HCEC 1CT (cell line): ENCODE results near the gene S100A9.
"Not testable (repeated sequence)": the region's sequence is repeated elsewhere in the genome, so short reads cannot be mapped to it uniquely, and the experiment has no call there.

Experiments
- DNase-seq: peaks from one replicate; pipeline ENCODE4 v3.0.0-alpha.2; 2017

Gene S100A9

DNA sequence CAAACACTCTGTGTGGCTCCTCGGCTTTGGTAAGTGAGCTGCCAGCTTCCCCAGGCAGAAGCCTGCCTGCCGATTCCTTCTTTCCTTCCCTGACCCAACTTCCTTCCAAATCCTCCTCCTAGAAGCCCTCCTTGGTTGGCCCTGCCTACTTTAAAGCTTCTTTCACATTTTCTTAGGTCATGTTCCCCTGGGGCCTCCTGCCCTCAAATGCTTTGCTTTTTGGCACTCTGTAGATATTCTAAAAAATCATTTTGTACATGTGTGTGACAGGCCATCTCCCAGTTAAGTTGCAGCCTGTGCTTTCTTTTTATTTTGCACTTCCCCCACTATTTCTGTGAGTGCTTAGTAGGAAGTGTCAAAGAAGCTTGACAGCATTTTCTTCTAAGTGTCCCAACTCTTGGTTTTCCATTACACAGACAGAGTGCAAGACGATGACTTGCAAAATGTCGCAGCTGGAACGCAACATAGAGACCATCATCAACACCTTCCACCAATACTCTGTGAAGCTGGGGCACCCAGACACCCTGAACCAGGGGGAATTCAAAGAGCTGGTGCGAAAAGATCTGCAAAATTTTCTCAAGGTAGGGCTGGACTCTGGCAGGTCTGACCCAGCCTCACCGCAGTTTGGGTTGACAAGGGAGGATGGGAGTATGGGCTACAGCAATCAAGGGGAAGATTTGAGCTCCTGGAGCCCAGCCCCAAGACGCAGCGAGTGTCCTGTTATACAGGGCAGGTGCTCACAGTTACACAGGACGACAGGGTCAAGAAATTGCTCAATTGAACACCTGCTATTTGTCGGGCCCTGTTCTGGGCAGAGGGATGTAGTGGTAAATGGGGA is at the start of gene S100A9:
Gene S100A9 (plus strand): TSS at position 2 of the 838 bp plus-strand sequence. CDS start 430 bp downstream, at position 432.
- no peak for DNase-seq

DNA sequence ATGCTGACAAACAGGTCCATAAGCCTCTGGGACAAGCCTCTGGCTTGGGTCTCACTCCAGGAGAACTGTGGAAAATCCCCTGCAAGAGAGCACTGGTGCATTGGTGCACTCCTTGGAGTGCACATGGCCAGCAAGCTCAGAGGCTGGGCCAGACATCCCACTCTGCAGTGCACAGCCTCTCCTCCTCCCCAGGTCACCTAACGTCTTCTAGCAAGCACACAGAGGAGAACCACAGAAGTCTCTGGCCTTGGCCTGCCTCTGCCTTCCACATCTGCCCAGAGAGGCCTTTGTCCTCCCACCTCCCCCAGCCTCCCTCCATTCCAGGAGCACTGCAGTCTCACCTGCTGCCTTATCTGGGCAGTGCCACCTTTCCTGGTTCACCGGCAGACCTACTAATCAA is 49.1 kb upstream of the S100A9 start:
- no peak for DNase-seq

DNA sequence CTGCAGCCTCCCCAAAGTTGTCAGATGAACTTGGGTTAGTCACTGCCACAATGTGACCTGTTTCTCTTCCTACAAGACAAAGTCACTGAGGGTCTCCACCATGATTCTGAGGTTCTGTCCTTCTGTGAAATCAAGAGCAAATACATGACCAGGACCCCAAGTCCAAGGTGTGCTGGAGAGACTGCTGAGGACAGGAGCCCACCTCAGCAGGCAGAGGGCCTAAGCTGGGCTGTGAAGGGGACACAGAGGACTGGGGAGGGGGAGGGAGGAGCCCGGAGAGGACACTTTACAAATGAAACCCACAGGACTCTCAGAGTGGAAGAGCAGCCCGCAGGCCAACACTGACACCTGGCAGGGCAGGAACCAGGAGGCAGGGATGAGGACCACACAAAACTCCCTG is 48.2 kb upstream of the S100A9 start:
- no peak for DNase-seq

- no peak for DNase-seq
Measured at GRCh38 chr1:153310526-153310925, 47.1 kb upstream of the S100A9 start.

DNA sequence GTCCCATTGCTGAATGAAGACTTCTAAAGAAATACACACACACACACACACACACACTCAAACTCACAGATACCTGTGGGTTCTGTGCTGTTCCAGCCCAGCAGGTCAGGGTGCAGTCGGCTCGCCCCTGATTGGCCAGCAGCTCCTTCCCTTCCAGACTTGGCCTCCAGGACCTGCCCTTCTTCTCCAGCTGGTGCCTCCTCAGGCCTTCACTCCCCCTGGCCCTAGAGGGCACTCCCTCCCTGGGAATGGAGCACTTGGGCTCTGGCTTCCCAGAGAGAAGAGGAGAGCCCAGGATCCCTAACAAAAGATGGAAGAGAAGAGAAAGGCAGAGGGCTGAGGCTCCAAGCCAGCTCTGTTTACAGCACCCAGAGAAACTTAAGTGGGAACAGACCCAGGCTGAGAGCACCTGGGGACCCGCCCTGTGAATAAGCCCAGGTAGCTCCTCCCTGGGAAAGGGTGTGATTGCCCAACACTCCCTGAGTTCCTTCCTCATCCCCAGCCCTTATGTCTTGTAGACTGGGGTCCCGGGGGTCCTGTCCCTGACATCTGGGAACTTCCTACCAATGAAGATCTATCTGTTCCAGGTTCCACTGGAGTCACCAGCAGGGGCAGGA is 45.0 kb upstream of the S100A9 start, which contains the start of gene PGLYRP3:
Gene PGLYRP3 (minus strand): TSS at position 383 of the 617 bp plus-strand sequence. CDS start 2,287 bp downstream, outside the sequence.
- DNase-seq, result no peak

- DNase-seq, result no peak
Measured at GRCh38 chr1:153313288-153313687, 44.4 kb upstream of the S100A9 start.

DNA sequence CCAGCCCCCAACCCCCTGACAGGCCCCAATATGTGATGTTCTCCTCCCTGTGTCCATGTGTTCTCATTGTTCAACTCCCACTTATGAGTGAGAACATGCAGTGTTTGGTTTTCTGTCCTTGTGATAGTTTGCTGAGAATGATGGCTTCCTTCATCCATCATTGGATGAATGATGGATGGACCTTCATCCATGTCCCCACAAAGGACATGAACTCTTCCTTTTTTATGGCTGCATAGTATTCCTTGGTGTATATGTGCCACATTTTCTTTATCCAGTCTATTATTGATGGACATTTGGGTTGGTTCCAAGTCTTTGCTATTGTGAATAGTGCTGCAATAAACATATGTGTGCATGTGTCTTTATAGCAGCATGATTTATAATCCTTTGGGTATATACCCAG is 43.3 kb upstream of the S100A9 start:
- DNase-seq, result not testable (repeated sequence)

- not testable (repeated sequence) for DNase-seq
Measured at GRCh38 chr1:153316013-153316412, 41.6 kb upstream of the S100A9 start.

- DNase-seq, result not testable (repeated sequence)
Measured at GRCh38 chr1:153318145-153318544, 39.5 kb upstream of the S100A9 start.

DNA sequence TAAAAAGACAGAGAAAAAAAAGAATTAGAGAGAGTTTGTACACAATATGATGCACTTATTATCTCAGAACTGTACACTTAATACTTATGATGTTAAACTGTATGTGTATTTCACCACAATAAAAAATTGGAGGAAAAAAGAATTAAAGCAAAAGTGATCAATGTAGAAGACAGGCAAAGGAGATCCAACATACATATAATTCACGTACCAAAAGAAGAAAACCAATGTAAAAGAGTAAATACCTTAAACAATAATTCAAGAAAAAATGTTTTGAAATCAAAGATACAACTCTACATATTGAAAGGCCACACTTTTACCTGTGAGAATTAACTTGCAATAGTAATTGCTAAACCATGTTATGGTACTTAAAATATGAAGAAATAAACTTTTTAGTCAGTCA is 35.1 kb upstream of the S100A9 start:
- DNase-seq, result no peak

DNA sequence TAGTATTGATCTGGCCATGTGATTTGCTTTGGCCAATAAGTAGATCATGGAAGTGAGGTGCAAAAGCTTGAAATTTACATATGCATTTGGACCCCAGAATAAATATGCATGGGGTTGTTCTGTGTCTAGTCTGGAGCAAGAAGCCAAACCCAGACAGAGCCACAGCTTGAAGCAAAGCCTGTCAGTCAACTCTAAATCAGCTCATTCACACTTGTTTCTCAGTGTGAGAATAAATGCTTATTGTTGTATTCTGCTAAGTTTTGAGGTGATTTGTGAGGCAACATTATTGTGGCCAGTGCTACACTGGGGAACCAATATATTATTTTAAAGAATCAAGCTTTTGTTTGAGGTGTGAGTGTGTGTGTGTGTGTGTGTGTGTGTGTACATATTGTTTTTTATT is 32.7 kb upstream of the S100A9 start:
- DNase-seq, result no peak

DNA sequence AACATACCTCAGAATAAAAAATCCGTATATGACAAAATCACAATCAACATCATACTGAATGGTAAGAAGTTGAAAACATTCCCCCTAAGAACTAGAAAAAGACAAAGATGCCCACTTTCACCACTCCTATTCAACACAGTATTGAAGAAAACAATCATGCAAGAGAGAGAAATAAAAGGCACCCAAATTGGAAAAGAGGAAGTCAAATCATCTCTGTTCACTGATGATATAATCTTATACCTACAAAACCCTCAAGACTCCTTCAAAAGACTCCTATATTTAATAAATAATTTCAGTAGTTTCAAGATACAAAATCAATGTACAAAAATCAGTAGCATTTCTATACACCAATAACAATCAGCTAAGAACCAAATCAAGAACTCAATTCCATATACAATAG is 23.8 kb upstream of the S100A9 start:
- DNase-seq, result no peak

- DNase-seq, result no peak
Measured at GRCh38 chr1:153336650-153337049, 21.0 kb upstream of the S100A9 start.

DNA sequence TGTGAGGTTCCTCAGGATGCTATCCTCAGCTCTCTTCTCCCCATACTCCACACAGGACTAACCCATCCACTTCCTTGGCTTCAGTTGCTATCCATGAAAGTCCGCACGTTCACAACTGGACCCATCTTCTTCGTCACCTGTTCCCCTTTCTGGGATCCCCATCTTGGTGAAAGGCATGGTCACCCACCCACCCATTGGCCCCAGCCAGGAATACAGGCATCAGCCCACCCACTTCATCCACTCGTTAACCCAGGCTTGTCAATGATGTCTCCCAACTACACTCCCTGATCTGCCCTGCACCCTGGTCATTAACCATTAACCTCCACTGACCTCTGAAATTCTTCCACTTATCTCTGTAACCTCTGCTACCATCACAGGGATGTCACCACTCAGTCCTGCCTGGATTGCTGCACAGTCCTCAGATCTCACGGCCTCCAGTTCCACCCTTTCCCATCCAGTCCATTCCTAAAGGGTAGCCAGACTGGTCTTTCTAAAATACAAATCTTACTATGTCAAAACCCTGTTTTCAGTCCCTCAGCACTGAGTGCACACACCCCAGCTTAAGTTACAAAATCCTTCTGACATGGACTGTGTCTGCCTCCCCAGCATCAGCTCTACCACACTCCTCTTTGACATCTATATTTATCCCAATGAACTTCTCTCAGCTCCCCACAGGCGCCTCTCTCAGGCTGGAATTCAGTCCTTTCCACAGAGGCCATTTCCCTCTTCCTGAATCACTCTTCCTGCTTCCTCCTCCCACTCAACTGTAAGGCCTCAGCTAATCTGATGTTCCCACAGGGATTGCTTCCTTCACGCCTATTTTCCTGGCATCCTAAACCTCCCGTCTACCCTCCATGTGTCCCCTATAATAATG is 19.4 kb upstream of the S100A9 start:
- DNase-seq, result no peak

DNA sequence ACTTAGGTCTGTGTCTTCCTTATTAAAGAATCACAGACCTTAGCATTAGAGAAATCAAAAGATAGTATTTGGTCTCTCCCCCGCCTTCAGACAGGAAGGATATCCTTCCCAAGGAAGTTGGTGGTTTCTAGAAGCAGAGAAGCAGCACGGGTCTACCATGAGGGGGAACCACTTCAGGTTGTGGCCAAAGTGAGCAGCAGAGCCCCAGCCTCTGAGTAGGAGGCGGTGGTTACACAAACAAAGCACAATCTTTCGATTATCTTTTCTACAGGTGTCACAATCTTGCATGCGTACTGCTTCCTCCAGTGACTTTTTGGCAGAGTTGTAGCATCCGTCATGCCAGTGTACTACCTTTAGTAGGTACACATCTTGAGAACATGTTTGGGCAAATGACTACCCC is 17.9 kb upstream of the S100A9 start:
- no peak for DNase-seq

DNA sequence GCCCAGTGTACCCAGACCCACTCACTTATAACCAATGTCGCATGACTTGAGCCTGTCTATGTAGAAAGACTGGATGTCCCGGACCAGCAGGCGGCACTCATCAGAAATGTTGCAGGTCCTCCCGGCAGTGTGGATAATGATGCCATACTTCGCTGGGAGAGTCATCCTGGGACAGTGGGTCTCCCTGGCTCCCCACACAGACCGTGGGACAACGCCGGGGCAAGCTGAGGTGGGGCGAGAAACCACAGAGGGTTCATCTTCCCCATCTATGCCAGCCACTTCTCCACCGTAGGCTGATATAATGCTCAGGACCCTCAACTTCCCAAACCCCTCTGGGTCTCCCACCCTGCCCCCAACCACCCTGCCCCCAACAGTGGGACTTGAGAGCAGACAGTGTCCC is 17.3 kb upstream of the S100A9 start:
- DNase-seq, result no peak

DNA sequence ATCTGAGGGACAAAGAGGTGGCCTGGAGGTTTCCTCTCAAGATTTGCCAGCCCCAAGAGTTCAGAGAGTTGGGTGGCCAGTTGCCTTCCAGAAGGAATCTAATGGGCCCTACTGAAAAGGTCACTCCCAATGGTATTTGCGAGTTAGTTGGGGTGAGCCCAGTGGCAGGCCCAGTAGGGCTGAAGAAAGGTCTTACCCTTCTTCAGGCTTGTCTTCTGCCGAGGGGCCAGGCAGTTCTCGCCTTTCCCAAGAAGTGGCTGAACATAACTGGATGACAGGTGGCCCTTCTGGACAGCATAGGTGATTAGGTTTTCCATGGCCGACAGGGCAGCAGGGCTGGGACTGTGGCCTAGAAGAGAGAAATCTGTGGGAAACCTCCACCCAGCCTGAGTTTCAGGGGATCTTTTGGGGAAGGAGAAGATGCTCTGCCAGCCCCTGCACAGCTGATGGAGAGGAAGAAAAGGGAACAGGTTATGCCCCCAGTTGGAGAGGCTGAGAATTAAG is 16.2 kb upstream of the S100A9 start:
- no peak for DNase-seq

- no peak for DNase-seq
Measured at GRCh38 chr1:153342178-153342577, 15.5 kb upstream of the S100A9 start.

GRCh38 chr1:153343040-153343681 is 14.5 kb upstream of the S100A9 start:
- DNase-seq, result no peak

DNA sequence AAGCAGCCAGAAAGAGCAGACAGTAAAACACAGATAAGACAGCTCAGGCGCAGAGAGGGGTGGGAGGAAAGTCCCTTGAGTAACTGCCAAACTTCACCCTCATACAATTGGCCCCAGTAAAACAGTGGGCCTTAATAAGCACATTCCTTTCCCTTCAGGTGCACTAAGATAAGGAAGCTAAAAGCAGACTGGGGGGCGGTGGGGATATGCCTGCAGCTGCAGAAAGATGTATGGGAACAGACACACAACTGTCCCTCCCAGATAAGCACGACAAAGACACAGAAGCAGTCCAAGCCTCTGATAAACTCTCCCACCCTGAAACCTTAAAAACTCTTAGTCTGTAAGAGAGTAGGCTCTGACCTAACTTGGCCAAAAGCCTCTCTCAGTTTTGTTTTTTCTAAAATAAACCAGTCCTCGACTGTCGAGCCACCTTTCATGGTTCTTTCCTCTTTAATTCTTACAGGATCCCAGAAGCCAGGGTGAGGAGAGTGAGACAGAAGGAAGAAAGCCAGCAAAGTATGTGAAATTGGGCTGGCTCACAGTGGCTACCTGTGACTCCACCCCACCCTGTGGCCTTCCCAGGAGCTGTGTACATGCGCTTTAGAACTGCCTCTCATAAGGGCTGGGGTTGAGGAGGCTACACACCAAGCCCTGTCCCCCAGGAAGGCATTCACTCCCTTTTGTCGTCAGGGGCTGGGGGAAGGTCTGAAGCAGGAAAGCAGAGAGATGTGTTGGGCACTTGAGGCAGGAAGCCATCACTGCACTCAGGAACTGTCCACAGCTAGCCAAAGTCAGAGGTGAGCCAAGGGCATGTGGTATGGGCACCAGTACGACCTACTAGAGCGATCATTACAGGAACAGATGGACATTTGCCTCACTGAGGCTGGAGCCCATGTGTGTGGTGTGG is 13.6 kb upstream of the S100A9 start:
- no peak for DNase-seq

DNA sequence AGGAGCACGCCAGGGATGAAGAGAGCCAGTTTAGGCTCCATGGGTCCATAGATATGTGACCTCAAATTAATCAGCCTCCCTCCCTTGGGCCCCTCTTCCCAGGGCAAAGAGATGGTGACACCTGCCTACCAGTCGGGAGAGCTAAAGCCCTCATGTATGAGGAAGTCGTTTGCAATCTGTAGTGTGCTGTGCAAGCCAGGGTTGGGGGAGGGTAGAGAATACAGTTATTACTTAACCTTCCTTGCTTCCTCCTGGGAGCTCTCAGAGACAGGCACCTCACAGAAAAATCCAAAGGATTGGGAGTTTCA is 13.0 kb upstream of the S100A9 start:
- no peak for DNase-seq
